B cell (primary cell): ENCODE data around the gene SLC35F3. TPM values are rescaled to one million over a fixed set of nuclear protein-coding genes. Genes with fewer than 3 reads are reported as not detected.

ENCODE experiments used
- ATAC-seq: fragments of 200-7000 bp; cut with Tn5 transposase; one replicate; pipeline ENCODE4 v1.10.0; 2021; ENCODE audit warnings: low read depth, mild to moderate bottlenecking, moderate number of reproducible peaks, moderate library complexity
- CTCF ChIA-PET: fragments of 350-600 bp; sonication (Branson Sonifier 250); formaldehyde crosslinking; loops from one replicate; lab custom pipeline; 2021; ENCODE audit warnings: antibody characterized with exemption, inconsistent platforms; lab: Charles Lee
- POLR2A ChIA-PET: fragments of 350-600 bp; sonication (Branson Sonifier 250); formaldehyde crosslinking; loops from one replicate; lab custom pipeline; 2021; ENCODE audit warnings: antibody characterized with exemption; lab: Charles Lee
- DNase-seq: peaks from one replicate; pipeline ENCODE4 v3.0.0; 2013
- H2AFZ ChIP-seq: 2 replicates; pipeline ENCODE4 v1.6.1; 2012; ENCODE audit warnings: mild to moderate bottlenecking, low read depth, low read length; ENCODE audit not compliant: insufficient read depth, poor library complexity, severe bottlenecking
- H3K27ac ChIP-seq, 2 donors: 1 replicate in 1 of 2; 2 replicates in 1 of 2; pipeline ENCODE4 v1.5.1; 2012 to 2013; ENCODE audit warnings: low read length in 2 of 2, mild to moderate bottlenecking in 2 of 2, moderate library complexity in 1 of 2
- H3K27me3 ChIP-seq, 4 experiments: fragments of 200-600 bp in 1 of 4; sonication (generic) in 1 of 4; replicated peaks in 1 of 4; 1 replicate in 2 of 4; 2 replicates in 2 of 4; pipeline versions ENCODE4 v1.6.1 to v1.7.0; 2013 to 2016; ENCODE audit warnings: low read length in 3 of 4, mild to moderate bottlenecking in 2 of 4, mixed read lengths in 1 of 4, moderate library complexity in 1 of 4; ENCODE audit not compliant: insufficient read depth in 4 of 4, control insufficient read depth in 3 of 4; ENCODE audit errors: control extremely low read depth in 1 of 4
- H3K36me3 ChIP-seq, 2 experiments: replicated peaks in 1 of 2; 1 replicate in 1 of 2; 2 replicates in 1 of 2; pipeline versions ENCODE4 v1.6.1 to v1.7.1; 2013; ENCODE audit warnings: low read length in 1 of 2; ENCODE audit not compliant: insufficient read depth in 2 of 2, control insufficient read depth in 1 of 2; ENCODE audit errors: control extremely low read depth in 1 of 2, extremely low read depth in 1 of 2
- H3K4me1 ChIP-seq, 2 donors: fragments of 200-600 bp in 1 of 2; sonication (generic) in 1 of 2; 1 replicate in 1 of 2; 2 replicates in 1 of 2; pipeline versions ENCODE4 v1.5.1 to v1.6.1; 2013 to 2017; ENCODE audit warnings: low read length in 2 of 2; ENCODE audit not compliant: control insufficient read depth in 2 of 2, insufficient read depth in 2 of 2
- H3K4me2 ChIP-seq: replicated peaks from 2 replicates; pipeline ENCODE3; 2012; ENCODE audit warnings: mild to moderate bottlenecking, low read depth, low read length; ENCODE audit not compliant: poor library complexity, severe bottlenecking
- H3K4me3 ChIP-seq, 5 experiments: fragments of 200-600 bp in 1 of 5; sonication (generic) in 1 of 5; 1 replicate in 3 of 5; 2 replicates in 2 of 5; pipeline versions ENCODE4 v1.5.1 to v1.7.0; 2011 to 2016; ENCODE audit warnings: low read length in 4 of 5, mild to moderate bottlenecking in 4 of 5, low read depth in 2 of 5, control low read depth in 1 of 5, moderate library complexity in 1 of 5; ENCODE audit not compliant: insufficient read depth in 1 of 5; ENCODE audit errors: control extremely low read depth in 1 of 5, extremely low read depth in 1 of 5
- H3K79me2 ChIP-seq: fragments of 200-600 bp; sonication (generic); one replicate; pipeline ENCODE4 v1.6.0; 2016; ENCODE audit warnings: low read length; ENCODE audit not compliant: control insufficient read depth, insufficient read depth
- H3K9ac ChIP-seq: fragments of 200-600 bp; sonication (generic); 2 replicates; pipeline ENCODE4 v1.6.1; 2017; ENCODE audit warnings: mild to moderate bottlenecking, low read length, moderate library complexity
- H3K9me3 ChIP-seq, 3 donors: one replicate each; pipeline versions ENCODE4 v1.6.1 to v1.7.1; 2013; ENCODE audit warnings: low read length in 2 of 3; ENCODE audit not compliant: control insufficient read depth in 2 of 3, insufficient read depth in 1 of 3; ENCODE audit errors: control extremely low read depth in 1 of 3
- H4K20me1 ChIP-seq: 2 replicates; pipeline ENCODE4 v1.6.0; 2012; ENCODE audit warnings: mild to moderate bottlenecking, low read length; ENCODE audit not compliant: insufficient read depth, control insufficient read depth, poor library complexity, severe bottlenecking
- H3K27ac Mint-ChIP-seq: one replicate; pipeline ENCODE4 v1.8.0; 2021; ENCODE audit warnings: mixed read lengths
- H3K27me3 Mint-ChIP-seq: one replicate; pipeline ENCODE4 v1.8.0; 2021; ENCODE audit warnings: mixed read lengths
- H3K4me1 Mint-ChIP-seq: one replicate; pipeline ENCODE4 v1.8.0; 2021; ENCODE audit warnings: mixed read lengths
- H3K4me3 Mint-ChIP-seq: one replicate; pipeline ENCODE4 v1.8.0; 2021; ENCODE audit warnings: mixed read lengths
- H3K9me3 Mint-ChIP-seq: one replicate; pipeline ENCODE4 v1.8.0; 2022; ENCODE audit warnings: mixed read lengths; ENCODE audit not compliant: insufficient read depth
- CTCF ChIP-seq: fragments of 200-600 bp; IDR thresholded peaks from one replicate; pipeline ENCODE4 v1.8.0; 2022; ENCODE audit warnings: antibody characterized with exemption, mild to moderate bottlenecking
- EZH2 ChIP-seq: IDR thresholded peaks from 2 replicates; pipeline ENCODE4 v1.6.1; 2012; ENCODE audit warnings: borderline replicate concordance, low read depth, mild to moderate bottlenecking, moderate library complexity, low read length; ENCODE audit not compliant: insufficient read depth, poor library complexity, severe bottlenecking
- WGBS: methylation state at CpG from one replicate; pipeline ENCODE4 v1.1.5; 2013; ENCODE audit warnings: missing lambda C conversion rate; ENCODE audit not compliant: insufficient coverage; 5-methylcytosine and 5-hydroxymethylcytosine counted together
- intact Hi-C: fragments of 100-400 bp; cut with micrococcal nuclease; formaldehyde crosslinking; loops from one replicate; pipeline ENCODE4 v1.10.0; 2022
- polyA plus RNA-seq: library from polyadenylated mRNA; depleted of rRNA; stranded (reverse); fragments of >200 nt; gene quantifications from 2 replicates; pipeline ENCODE4 v1.2.3, GENCODE V29; 2012
- total RNA-seq, 2 donors: library from RNA; stranded (reverse); fragments of 120-200 nt in 1 of 2; gene quantifications; 1 replicate in 1 of 2; 2 replicates in 1 of 2; pipeline versions ENCODE4 v1.2.3 to v1.2.4, GENCODE V29; 2013 to 2022

SLC35F3 gene
- total and polyA plus RNA-seq, 2 donors (not counting 1 experiment from before 2014, with no cell fraction given) = not detected

- H3K4me1 Mint-ChIP-seq = peaks cover 9% of the 10 kb centered on the region
- H3K9me3 Mint-ChIP-seq = no peaks in the 10 kb centered on the region
- ChIA-PET POLR2A (no interaction called here), CTCF (no interaction called here)
- H3K27me3 Mint-ChIP-seq = peaks cover 29% of the 10 kb centered on the region
- ATAC-seq = no peak
- no peaks in the 10 kb centered on the region for H3K9me3 ChIP-seq
- intact Hi-C loops = no loop called here
- no peak overlapping the region for H3K4me3 Mint-ChIP-seq
- H2AFZ ChIP-seq = no peak overlapping the region
- H3K27ac Mint-ChIP-seq = no peak overlapping the region
- H3K4me2 ChIP-seq = no peak overlapping the region
- no peak for TF ChIP-seq CTCF
- no peak for TF ChIP-seq EZH2
- H3K9ac ChIP-seq = no peak overlapping the region
- H3K27ac ChIP-seq = no peak overlapping the region
- peaks cover 4 to 17% of the 10 kb centered on the region in 2 donors for H3K4me1 ChIP-seq
- H3K4me3 ChIP-seq = no peak overlapping the region
- H3K36me3 ChIP-seq = no peaks in the 10 kb centered on the region
- DNase-seq = no peak
- H4K20me1 ChIP-seq = no peaks in the 10 kb centered on the region
- no peaks in the 10 kb centered on the region for H3K79me2 ChIP-seq
- H3K27me3 ChIP-seq = no peaks in the 10 kb centered on the region
Measured at GRCh38 chr1:234240680-234241079, 336.2 kb downstream of the SLC35F3 start.

- Histone ChIP-seq H3K9ac (no peak overlapping the region), H3K9me3 (no peaks in the 10 kb centered on the region), H4K20me1 (no peaks in the 10 kb centered on the region), H3K27me3 (no peaks in the 10 kb centered on the region), H3K4me1 (peaks cover 13 to 30% of the 10 kb centered on the region in 2 donors), H3K27ac (no peak overlapping the region), H2AFZ (no peak overlapping the region), H3K36me3 (no peaks in the 10 kb centered on the region), H3K4me2 (no peak overlapping the region), H3K79me2 (no peaks in the 10 kb centered on the region), H3K4me3 (no peak overlapping the region)
- DNase-seq (no peak), ATAC-seq (no peak)
- intact Hi-C loops = no loop called here
- Mint-ChIP-seq H3K9me3 (peaks cover 2% of the 10 kb centered on the region), H3K4me3 (no peak overlapping the region), H3K27ac (no peak overlapping the region), H3K27me3 (peaks cover 26% of the 10 kb centered on the region), H3K4me1 (peaks cover 12% of the 10 kb centered on the region)
- POLR2A ChIA-PET = no interaction called here
- 94% methylated on average over 5 of the region's 5 CpGs for WGBS
- CTCF ChIA-PET = interaction anchor here (0.7 kb wide), 1 partner anchor 83 kb away, joined by 3 read pairs; no protein-coding TSS in a partner anchor
- no peak for TF ChIP-seq EZH2
- TF ChIP-seq CTCF = no peak
Measured at GRCh38 chr1:234241941-234242490, 337.5 kb downstream of the SLC35F3 start.
